RWPE1 (cell line): ENCODE results near the gene ABLIM3.

Experiments
- CTCF ChIA-PET: fragments of 350-600 bp; sonication (Branson Sonifier 250); formaldehyde crosslinking; extraction: SDS; loops from one replicate; lab custom pipeline; 2021; lab: Yijun Ruan, JAX
- POLR2A ChIA-PET: fragments of 400-600 bp; formaldehyde crosslinking; extraction: SDS; loops from one replicate; lab custom pipeline; 2020; ENCODE audit warnings: antibody characterized with exemption; ENCODE audit not compliant: low non-redundant PET; lab: Yijun Ruan, JAX
- DNase-seq: peaks from one replicate; pipeline ENCODE4 v3.0.0; 2012; ENCODE audit warnings: low spot score
- H3K27ac ChIP-seq: fragments of 450-650 bp; 2 replicates; pipeline ENCODE4 v1.5.1; 2017
- TF ChIP-seq, protein P1 (sequence below): fragments of 450-650 bp; conservative IDR thresholded peaks from 2 replicates; pipeline ENCODE4 v1.5.1; 2017; ENCODE audit warnings: low read depth, mild to moderate bottlenecking

ABLIM3 gene

DNA sequence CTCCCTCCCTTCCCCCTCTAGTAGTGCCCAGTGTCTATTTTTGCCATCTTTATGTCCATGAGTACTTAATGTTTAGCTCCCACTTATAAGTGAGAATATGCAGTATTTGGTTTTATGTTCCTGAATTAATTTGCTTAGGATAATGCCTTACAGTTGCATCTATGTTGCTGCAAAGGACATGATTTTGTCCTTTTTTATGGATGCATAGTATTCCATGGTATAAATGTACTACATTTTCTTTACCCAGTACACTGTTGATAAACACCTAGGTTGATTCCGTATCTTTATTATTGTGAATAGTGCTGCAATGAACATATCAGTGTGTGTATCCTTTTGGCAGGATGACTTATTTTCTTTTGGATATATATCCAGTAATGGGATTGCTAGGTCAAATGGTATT lies 3.8 kb downstream of the ABLIM3 start:
- DNase-seq, result no peak
- H3K27ac ChIP-seq, result no peak overlapping the region
- ChIA-PET POLR2A (no interaction called here), CTCF (interaction anchor here (5.1 kb wide), 1 partner anchor 84 kb away, joined by 55 read pairs; no protein-coding TSS in a partner anchor)
- TF ChIP-seq, protein P1, sequence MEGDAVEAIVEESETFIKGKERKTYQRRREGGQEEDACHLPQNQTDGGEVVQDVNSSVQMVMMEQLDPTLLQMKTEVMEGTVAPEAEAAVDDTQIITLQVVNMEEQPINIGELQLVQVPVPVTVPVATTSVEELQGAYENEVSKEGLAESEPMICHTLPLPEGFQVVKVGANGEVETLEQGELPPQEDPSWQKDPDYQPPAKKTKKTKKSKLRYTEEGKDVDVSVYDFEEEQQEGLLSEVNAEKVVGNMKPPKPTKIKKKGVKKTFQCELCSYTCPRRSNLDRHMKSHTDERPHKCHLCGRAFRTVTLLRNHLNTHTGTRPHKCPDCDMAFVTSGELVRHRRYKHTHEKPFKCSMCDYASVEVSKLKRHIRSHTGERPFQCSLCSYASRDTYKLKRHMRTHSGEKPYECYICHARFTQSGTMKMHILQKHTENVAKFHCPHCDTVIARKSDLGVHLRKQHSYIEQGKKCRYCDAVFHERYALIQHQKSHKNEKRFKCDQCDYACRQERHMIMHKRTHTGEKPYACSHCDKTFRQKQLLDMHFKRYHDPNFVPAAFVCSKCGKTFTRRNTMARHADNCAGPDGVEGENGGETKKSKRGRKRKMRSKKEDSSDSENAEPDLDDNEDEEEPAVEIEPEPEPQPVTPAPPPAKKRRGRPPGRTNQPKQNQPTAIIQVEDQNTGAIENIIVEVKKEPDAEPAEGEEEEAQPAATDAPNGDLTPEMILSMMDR, result no peak

DNA sequence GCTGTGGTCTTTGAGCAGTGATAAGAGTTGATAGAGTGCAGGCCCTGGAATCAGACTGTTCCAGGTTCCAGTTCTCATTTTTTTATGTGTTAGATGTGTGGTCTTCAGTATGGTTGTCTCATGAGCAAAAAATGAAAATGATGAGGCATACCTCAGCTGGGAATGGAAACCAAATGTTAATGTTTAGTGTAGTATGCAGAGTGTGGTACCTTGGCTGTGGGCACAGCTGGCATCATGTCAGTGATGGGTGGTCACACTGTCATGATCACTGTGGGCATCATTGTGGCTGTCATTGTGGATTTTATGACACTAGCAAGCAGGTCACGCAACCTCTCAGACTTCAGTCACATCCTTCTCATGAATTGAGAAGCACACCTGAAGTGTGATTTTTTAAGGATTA lies 6.4 kb downstream of the ABLIM3 start:
- POLR2A ChIA-PET, result no interaction called here
- CTCF ChIA-PET, result no interaction called here
- TF ChIP-seq, protein P1, result no peak
- DNase-seq, result no peak
- H3K27ac ChIP-seq, result no peak overlapping the region

DNA sequence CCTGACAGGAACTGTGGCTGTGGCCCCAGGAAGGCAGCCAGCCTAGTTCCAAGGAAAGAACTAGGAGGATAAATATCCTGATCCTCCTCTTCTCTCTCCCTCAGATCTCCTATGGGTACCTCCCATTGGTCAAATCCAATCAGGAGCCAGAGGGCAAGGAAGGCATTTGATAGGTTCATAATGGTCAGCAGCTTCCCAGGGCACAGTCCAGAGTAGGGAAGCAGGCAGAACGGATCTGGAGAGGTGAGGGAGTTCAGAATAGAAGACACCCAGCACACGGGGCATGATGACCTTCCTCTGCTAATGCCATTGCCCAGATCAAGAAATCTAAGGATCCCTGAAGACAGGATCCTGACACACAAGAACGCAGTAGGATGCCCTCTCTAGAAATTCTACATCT lies 8.6 kb downstream of the ABLIM3 start:
- ChIA-PET CTCF (no interaction called here), POLR2A (no interaction called here)
- DNase-seq, result no peak
- no peak overlapping the region for H3K27ac ChIP-seq
- TF ChIP-seq, protein P1, result no peak

DNA sequence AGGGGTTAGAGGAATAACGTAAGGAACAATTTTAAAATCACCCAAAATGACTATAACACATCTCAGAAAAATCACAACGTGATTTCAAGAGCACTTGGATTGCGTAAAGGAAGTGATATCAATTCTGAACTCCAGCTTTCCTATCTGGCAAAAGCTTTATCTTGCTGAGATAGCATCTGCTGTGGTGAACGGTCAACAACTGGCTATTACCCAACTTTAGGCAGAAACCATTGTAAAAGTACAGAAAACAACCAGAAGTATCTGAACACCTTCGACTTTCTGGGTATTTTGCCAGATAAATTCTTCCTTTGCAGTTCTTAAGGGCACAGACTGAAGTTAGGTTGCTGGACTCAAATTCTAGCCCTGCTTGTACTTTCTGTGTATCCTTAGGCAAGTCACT lies 9.2 kb downstream of the ABLIM3 start:
- ChIA-PET CTCF (no interaction called here), POLR2A (no interaction called here)
- H3K27ac ChIP-seq, result no peak overlapping the region
- TF ChIP-seq, protein P1, result no peak
- no peak for DNase-seq

DNA sequence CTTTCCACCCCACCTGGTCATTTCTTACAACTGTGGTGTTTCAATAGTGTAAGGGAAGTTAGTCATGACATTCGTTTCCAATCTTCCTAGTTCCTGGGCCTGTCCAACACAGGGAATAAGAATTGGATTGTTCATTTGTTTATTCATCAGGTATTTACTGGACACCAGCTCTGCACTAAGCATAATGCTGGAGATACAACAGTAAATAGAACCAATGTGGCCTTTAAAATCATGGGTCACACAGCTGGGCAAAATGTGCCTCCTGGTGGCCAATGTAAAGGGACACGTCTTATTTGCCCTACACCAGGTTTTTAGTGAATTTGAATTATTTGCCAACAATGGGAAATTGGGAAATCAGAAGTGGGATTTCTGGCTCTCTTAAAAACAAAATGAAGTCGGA lies 10.4 kb downstream of the ABLIM3 start:
- TF ChIP-seq, protein P1, result no peak
- ChIA-PET CTCF (no interaction called here), POLR2A (no interaction called here)
- H3K27ac ChIP-seq, result no peak overlapping the region
- DNase-seq, result no peak

DNA sequence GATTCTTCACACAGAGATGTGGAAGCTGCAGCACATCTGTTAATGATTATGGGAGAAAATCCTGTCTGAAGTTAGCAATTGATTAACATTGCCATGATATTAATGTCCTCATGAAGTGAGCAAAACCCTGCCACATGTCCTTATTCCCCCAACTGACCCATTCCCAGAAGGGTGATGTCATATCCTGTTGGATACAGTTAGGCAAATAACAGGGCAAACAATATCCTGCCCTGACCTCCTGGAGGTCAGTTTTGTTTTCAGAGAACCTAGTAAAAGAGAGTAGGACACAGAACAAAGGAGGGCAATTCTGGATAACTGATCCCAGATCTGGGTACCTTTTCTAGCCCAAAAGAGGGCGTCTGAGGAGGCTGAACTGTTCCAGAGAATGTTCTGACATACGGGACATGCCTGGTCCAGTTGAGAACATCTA lies 11.0 kb downstream of the ABLIM3 start:
- ChIA-PET CTCF (no interaction called here), POLR2A (no interaction called here)
- no peak for DNase-seq
- TF ChIP-seq, protein P1, result no peak
- H3K27ac ChIP-seq, result no peak overlapping the region
